Measurements from ENCODE around the gene CD2BP2. TPM values are rescaled to one million over a fixed set of nuclear protein-coding genes. Genes with fewer than 3 reads are reported as not detected.

Gene CD2BP2
- total RNA-seq, 4 donors from 2014 or later: 32.2 to 39.9 (median 35.3) TPM

GRCh38 chr16:30369091-30369937 lies 14.2 kb upstream of the CD2BP2 start:
- H3K4me3 ChIP-seq: peak overlapping the region; percentile 73 to 99 (median 93)
- no peak for TF ChIP-seq CTCF (IDR thresholded peaks at IDR 0.05)
- peaks cover 0 to 28% (median 8%) of the 10 kb centered on the region in 4 donors for H3K4me1 ChIP-seq
- peak overlapping the region; percentile 73 to 96 (median 78) for H3K27ac ChIP-seq
- no peaks in the 10 kb centered on the region for H3K27me3 ChIP-seq
- no peak for DNase-seq
- H3K9me3 ChIP-seq: no peaks in the 10 kb centered on the region
- peaks cover 0 to 18% (median 0%) of the 10 kb centered on the region in 3 donors for H3K36me3 ChIP-seq

- H3K4me1 ChIP-seq: peaks cover 0 to 28% (median 8%) of the 10 kb centered on the region in 4 donors
- TF ChIP-seq CTCF (IDR thresholded peaks at IDR 0.05) (no peak), POLR2A (IDR thresholded peaks at IDR 0.05) (no peak)
- H3K27ac ChIP-seq: peak overlapping the region; percentile 4 to 81 (median 74)
- H3K36me3 ChIP-seq: peaks cover 0 to 18% (median 0%) of the 10 kb centered on the region in 3 donors
- H3K9me3 ChIP-seq: no peaks in the 10 kb centered on the region
- H3K4me3 ChIP-seq: peak overlapping the region; percentile 73 to 99 (median 93)
- DNase-seq: no peak
- no peaks in the 10 kb centered on the region for H3K27me3 ChIP-seq
Observed at GRCh38 chr16:30368792-30369090, 13.6 kb upstream of the CD2BP2 start.

- peaks cover 0 to 28% (median 8%) of the 10 kb centered on the region in 4 donors for H3K4me1 ChIP-seq
- H3K27ac ChIP-seq: peak overlapping the region; percentile 4 to 75 (median 62)
- no peak for DNase-seq
- H3K4me3 ChIP-seq: peak overlapping the region; percentile 73 to 99 (median 93)
- peaks cover 0 to 22% (median 0%) of the 10 kb centered on the region in 3 donors for H3K36me3 ChIP-seq
- no peaks in the 10 kb centered on the region for H3K27me3 ChIP-seq
- no peaks in the 10 kb centered on the region for H3K9me3 ChIP-seq
- no peak for TF ChIP-seq CTCF (IDR thresholded peaks at IDR 0.05)
Observed at GRCh38 chr16:30368122-30368791, 13.1 kb upstream of the CD2BP2 start.

GRCh38 chr16:30367349-30368009 lies 12.4 kb upstream of the CD2BP2 start:
- peaks cover 0 to 28% (median 8%) of the 10 kb centered on the region in 4 donors for H3K4me1 ChIP-seq
- H3K27me3 ChIP-seq: no peaks in the 10 kb centered on the region
- H3K27ac ChIP-seq: peak overlapping the region in 2 of 4 donors; percentile 52 to 75
- DNase-seq: no peak
- peak overlapping the region; percentile 73 to 99 (median 93) for H3K4me3 ChIP-seq
- peaks cover 0 to 30% (median 0%) of the 10 kb centered on the region in 3 donors for H3K36me3 ChIP-seq
- H3K9me3 ChIP-seq: no peaks in the 10 kb centered on the region
- no peak for TF ChIP-seq POLR2A (IDR thresholded peaks at IDR 0.05)
- no peak for TF ChIP-seq CTCF (IDR thresholded peaks at IDR 0.05)

GRCh38 chr16:30366511-30366910 lies 11.4 kb upstream of the CD2BP2 start:
- no peaks in the 10 kb centered on the region for H3K9me3 ChIP-seq
- H3K36me3 ChIP-seq: peaks cover 0 to 36% (median 0%) of the 10 kb centered on the region in 3 donors
- no peak for TF ChIP-seq CTCF (IDR thresholded peaks at IDR 0.05)
- no peak for TF ChIP-seq POLR2A (IDR thresholded peaks at IDR 0.05)
- no peak for DNase-seq
- H3K27me3 ChIP-seq: no peaks in the 10 kb centered on the region
- H3K4me3 ChIP-seq: no peak overlapping the region
- H3K4me1 ChIP-seq: peaks cover 0 to 27% (median 8%) of the 10 kb centered on the region in 4 donors
- no peak overlapping the region for H3K27ac ChIP-seq
